Suppressor macrophage treated with lipopolysaccharide for 1 hour (primary cell): ENCODE results near the gene MACROD1.
A peak's percentile ranks its signal among the peaks of the same experiment; 100 is the strongest.

Source experiments
- DNase-seq, 3 donors: peaks; one replicate each; pipeline ENCODE4 v3.0.0-alpha.2; 2020 to 2022

MACROD1 gene

DNA sequence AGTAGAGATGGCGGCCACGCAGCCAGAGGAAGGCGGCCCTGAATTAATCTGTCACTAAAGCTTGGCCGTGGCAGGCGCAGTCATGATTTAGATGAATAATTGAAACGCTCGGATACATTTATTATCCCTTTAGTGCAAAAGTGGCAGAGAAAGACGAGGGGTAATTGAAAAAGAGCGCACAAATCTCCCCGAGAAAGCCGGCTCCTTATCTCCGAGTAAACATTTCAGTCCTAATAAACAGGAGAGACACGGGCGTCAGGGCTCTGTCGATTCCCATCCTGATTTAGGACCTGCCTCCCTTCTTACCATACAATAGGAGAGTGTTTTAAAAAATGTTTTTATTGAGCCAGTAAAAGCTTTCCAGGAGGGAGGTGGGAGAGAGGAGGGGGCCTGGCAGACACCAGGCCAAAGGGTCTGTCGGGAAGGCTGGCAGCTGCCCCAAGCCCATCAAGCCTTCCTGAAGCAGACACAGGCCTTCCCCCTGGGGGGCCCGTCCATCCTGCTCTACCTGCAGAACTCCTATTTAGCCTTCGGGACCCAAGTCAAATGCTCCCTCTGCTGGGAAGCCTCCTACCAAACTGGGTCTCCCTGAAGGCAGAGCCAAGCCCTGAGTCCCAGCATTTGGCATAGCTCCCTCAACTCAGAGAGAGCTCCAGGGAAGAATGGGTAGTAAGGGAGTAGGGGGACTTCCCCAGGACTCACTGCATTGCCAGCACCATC is 156.8 kb downstream of the MACROD1 start:
- DNase-seq = no peak

DNA sequence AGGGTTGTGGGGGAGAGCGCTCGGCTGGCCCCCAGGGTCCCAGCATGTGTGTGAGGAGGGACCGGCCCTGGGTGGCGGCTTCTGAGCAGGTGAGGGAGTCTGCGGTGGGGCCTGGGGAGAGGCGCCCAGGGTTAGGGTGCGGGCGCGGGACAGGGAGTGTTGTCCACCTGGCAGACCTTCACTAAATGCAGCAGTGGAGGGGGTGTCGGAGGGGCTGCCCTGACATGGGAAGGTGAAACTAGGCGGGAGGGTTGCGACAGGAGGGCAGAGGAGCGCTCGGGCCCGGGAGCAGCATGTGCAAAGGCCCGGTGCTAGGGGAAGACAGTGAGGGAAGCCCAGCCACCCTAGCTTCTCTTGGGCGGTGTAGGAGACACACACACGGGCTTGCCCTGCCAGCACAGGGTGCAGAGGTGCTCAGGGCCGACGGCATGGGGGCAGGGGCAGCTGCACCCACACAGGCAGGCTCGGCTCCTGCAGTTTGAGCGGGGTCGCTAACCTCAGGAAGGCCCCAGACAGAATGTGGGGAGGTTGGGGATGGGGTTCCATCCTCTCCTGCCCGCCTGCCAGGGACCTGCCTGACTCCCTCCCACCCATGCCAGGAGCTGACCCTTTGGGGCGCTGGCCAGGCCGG is 157.5 kb downstream of the MACROD1 start:
- no peak for DNase-seq

DNA sequence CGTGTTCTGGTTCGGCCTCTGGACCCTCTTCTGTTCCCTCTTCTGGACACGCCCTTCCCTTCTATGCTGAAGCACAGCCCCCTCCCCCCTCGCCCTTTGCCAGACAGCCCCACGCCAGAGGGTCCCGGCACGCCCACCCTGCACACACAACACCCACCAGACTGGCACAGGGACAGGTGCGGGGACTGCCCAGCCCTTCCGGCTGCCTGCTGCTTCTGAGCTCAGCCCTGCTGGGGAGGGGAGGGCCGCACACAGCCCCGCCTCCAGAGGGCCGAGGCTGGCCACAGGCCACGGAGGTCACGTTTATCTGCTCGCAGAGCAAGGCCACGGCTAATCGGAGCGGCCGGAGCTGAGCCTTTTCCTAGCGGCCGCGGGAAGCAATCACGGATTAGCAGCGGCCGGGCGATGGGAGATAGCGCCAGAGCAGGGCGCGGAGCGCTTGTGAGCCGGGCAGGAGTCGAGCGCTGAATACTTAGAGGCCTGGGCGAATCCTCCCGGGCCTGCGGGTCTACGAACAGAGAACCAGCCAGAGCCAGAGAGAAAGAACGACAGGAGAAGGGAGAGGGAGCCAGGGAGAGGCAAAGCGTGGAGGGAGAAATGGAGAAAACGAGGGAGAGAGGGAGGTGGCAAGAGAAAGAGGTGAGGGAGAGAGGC is 158.2 kb downstream of the MACROD1 start:
- DNase-seq = peak; percentile 69 to 85 (median 70)

DNA sequence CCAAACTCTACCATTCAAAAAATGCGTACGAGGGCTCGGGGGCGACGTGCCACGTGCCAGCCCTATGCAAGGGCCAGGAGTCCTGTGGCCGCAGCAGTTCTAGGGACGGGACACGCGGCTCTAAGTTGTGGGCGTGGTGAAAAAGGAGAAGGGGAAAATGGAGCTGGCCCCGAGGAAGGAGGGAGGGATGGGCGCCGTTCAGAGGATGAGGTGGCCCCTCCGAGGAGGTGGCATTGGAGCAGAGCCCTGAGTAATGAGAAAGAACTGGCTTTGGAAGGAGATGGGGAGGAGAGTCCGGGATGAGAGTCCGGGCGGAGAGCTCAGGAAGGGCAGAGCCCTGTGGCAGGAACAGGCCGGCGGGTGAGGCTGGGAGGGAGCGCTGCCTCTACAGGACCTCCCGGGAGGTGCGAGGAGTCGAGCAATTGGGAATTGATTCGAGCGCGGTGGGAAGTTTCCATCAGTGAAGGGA is 158.7 kb downstream of the MACROD1 start:
- peak; percentile 57 to 74 (median 65) for DNase-seq

DNA sequence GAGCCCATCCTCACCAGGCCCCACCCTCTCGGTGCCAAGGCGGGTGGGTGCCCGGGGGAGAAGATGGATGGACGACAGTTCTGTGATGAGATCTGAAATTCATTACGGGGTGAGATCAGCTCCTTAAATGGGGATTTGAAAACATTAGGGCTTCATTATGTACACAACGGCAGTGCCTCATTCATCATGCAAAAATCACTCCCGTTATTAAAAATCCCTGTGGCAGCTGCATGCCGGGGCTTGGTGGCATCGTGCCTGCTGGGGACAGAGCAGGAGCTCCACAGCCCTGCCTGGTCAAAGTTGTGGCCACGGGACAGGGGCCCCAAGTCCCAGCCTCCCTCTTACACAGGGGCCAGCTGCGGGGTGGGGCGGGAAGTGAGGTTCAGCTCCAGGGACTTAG is 159.5 kb downstream of the MACROD1 start:
- no peak for DNase-seq

DNA sequence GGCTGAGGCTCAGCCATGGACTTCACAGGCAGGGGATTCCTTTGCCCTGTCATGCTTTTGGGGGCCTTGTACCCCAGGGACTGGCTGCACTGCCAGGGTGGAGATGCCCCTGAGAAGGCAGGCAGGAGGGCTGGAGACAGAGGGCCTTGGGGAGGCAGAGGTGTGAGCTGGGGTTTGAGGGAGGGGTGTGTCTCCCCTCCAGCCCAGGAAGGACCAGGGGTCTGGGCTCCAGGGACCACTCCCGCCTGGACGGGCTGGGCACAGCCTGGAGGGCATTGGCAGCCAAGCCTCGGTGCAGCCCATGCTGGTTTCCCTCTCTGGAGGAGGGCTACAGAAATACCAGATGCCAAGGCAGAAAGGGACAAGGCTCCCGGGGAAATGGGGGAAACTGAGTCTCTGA is 160.2 kb downstream of the MACROD1 start:
- DNase-seq = no peak

DNA sequence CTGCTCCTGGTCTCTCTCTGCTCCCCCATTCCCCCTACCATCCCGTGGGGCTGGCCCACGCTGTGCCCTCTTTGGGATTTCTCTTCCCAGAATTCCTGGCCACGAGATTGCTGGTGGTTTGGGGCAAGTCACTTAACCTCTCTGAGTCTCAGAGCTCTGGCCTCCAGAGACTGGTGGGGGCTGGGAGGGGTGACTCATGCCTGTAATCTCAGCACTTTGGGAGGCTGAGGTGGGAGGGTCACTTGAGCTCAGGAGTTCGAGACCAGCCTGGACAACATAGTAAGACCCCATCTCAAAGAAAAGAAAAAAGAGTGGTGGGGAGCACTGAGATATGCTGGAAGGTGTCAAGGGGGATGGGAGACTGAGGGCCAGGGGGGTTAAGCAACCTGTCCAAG is 161.3 kb downstream of the MACROD1 start:
- DNase-seq = no peak

DNA sequence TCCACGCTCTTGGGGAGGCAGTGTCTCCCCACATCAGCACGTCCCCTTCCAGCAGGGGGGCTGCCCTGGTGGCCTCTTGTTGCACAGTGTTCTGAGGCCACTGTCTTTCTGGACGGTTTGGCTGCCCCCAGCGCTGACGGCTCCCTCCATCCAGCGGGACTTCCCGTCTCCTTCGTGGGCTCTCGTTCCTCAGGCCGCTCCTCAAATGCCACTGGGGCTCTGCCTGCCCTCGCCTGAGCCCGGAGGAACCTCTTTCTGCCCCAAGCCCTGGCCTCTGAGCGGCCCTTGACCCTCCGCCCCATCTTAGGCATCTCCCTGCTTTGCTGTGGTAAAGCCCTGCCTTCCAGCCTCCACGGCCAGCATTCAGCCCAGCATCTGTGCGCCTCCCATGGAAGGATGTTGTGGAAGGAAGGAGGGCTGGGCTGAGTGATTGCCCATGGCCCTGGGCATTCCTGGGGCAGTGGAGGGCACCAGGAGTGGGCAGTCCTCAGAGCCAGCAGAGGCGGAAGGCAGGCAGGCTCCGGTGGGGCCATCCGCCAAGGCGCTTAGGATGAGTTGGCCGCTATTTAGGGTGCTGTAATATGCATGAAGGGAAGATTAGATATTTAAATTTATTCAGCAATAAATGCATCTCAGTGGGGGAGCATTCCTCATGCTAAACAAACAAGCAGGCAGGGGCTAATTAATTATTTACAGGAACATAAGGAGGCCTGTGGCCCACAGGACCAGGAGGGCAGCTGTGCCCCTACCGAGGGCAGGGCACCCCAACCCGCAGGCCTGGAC is 161.9 kb downstream of the MACROD1 start:
- no peak for DNase-seq

DNA sequence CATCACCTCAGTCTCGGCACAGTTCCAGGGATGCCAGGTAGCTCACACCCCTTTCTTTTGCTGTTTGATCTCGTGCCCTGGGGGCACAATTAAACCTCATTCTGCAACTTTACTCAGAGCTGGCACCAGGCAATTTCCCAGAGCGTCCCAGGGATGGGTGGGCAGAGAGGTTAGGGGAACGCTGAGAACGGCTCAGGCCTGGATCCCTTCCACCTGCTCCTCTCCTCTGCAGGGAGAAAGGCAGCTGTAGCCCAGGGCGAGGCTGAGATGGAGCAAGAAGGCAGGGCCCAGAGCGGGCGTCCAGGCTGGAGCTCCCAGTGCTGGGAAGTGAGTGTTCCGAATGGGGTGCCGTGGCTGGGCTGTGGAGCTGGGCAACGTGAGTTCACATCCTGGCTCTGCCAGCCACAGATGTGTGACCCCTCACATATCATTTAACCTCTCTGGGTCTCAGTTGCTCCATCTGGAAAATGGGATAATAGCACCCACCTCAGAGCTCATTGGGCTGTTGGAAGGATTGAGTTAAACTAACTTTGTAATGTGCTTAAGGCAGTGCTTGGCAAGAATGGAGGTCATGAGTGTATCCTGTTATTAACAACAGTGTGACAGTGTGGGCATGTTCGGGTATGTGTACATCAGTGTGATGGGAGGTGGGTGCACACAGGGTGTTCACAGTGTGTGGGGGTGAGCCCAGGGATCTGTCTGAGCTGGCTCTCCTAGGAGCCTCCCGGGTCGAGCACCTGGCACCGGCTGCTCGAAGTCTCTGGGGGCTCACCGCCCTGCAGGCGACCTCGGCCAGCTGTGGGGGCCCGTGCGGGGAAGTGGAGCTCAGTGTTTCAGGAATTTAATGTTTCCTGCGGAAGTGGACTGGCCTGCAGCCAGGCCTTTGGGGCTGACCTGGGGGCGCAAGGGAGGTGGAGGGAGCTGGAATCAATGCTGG is 164.2 kb downstream of the MACROD1 start:
- DNase-seq = no peak

DNA sequence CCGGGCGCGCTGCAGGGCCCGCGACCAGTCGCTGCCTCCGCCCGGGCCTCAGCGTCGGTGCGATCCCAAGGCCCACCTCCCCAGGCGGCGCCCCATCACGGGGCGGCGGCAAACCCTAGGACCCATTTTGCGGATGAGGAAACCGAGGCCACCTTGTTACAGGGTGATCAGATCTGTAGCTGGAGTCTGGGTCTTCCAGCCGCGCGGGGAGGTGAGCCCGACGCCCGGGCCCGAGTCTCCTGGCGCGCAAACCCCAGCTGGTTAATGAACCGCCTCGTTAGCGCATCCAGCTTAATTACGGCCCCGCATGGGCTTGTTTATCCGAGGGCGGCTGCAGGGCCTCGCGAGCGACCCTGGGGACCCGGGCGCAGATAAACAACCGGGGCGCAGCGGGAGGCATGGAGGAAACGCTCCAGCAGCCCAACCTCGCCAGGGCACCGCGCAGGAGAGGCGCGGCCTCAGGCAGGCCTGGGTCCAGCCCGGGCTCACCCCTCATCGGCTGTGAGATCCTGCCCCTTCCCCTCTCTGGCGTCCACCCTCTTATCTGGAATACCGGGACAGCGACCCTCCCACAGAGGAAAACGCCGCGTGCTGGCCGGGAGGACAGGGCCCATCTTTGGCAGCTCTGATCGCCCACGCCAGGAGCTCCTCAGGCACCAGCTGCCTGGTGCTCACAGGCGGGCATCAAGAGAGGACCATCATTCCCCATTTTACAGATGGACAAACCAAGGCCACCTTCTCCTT is 165.0 kb downstream of the MACROD1 start:
- DNase-seq = no peak

DNA sequence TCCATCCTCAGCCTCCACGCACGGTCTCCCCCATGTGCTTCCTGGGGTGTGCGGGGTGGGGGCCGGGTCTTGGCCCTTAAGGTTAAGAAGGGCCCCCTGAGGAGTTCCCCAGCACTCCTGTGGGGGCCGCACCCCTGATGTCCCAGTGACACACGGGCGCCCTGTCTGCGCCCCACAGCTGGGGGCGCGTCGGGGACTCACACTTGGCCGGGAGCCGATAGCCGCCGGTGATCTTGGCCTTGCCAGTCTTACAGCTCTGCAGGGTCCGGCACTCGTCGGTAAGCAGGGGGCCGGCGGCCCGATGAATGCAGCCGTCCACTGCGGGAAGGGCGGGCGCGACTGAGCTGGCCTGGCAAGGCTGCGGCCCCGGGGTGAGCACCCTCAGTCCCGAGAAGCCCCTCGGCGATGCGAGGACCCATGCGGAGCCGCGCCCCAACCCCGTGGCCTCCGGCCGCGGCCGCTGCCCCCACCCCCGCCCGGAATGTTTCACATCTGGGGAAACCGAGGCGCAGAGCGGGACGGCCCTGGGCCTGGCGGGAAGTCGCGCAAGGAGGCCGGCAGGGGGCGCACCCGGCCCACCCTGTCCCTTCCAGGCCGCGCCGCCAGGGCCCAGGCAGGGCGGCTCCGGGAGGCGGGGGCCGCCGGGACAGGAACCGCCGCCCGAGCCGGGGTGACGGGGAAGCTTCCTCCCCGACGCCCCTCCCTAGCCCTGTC is 165.7 kb downstream of the MACROD1 start:
- peak; percentile 88 to 97 (median 94) for DNase-seq

DNA sequence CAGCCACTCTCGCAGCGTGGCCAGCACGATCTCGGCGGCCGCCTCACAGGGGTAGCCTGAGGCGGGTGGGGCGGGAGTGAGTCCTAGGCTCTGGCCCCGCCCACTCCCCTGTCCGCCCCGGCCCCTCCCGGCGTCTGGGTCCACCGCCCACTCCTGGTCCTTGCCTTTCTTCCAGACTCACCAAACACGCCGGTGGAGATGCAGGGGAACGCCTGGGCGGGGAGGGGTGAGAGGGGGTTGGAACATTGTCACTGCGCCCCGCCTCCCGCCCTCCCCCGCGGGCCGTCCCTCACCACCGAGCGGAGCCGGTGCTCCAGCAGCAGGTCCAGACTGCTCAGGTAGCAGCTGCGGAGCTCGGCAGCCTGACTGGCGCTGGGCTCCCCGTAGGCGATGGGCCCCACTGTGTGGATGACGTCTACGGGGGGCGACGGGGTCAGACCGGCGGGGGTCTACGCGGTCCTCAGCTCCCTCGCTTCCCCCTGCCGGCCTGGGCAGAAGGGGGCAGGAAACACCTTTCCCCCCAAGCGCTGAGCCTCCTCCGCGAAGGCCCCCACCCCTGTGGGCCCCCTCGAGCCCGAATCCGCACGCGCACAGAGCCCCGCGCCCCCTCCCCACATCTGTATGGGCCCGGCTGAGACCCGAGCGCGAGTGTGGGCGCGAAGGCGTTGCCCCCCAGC is 166.4 kb downstream of the MACROD1 start:
- peak; percentile 69 to 85 (median 79) for DNase-seq

DNA sequence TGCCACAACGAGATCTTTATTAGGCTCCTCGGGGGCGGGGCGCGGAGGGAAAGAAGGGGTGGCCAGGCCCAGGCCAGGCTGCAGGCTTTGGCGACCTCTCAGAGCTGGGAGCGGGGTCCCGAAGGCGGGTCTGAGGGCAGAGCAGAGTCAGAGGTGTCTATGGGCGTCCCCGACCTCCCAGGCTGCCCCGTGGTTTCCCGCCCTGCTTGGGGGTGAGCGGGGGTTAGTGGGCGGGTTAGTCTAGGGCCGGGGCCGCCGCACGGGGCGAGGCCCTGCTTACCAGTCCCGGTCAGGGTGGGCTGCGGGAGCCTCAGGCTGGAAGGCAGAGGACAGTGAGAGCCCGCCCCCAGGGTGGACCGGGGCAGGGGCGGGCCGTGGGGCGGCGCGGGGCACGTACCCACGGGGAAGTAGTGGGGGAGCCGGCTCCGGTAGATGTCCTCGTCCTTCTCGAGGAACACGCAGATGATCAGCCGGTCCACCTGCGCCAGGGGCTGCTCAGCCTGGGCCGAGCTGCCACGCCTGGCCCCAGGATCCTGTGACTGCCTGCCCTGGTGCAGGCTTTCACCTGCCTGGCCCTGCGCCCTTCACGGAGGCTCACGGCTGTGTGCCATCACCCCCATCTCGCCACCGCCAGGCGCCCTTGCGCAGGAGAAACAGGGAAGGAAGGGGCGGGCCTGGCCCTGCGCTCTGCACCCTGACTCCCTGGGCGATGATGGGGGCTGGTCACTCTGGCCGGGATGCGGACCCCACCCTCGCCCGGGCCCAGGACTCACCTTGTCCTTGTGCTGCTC is 167.2 kb downstream of the MACROD1 start:
- no peak for DNase-seq

DNA sequence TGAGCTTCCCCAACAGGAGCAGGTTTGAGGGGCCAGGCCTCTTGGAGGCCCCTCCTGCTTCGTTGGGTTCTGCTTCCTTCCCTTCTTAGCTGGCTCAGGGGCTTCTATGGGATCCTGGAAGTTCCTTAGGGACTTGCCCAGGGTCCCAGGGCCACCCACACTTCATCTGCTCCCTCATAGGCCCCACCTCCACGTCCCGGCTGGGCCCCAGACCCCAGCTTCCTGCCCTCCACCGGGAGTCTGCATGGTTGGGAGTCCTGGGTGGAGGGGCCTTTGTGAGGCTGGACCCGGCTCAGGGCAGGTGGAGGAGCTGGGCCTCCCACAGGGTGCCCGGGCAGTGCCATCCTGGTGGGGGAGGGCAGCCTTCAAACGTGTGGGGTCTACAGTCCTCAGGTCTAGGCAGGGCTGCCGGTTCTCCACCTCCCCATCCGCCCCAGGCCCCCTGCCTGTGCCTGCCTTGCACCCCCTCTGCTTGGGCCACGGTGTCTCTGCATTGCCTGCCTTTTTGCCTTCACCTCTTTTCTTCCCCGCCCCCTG is 168.0 kb downstream of the MACROD1 start:
- no peak for DNase-seq

DNA sequence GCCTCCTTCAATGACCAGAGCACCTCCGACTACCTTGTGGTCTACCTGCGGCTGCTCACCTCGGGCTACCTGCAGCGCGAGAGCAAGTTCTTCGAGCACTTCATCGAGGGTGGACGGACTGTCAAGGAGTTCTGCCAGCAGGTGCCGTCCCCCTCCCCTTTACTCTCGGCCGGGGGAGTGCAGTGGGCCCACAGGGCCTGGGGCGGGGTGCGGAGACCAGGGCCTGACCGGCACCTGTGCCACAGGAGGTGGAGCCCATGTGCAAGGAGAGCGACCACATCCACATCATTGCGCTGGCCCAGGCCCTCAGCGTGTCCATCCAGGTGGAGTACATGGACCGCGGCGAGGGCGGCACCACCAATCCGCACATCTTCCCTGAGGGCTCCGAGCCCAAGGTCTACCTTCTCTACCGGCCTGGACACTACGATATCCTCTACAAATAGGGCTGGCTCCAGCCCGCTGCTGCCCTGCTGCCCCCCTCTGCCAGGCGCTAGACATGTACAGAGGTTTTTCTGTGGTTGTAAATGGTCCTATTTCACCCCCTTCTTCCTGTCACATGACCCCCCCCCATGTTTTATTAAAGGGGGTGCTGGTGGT is 168.7 kb downstream of the MACROD1 start:
- no peak for DNase-seq

DNA sequence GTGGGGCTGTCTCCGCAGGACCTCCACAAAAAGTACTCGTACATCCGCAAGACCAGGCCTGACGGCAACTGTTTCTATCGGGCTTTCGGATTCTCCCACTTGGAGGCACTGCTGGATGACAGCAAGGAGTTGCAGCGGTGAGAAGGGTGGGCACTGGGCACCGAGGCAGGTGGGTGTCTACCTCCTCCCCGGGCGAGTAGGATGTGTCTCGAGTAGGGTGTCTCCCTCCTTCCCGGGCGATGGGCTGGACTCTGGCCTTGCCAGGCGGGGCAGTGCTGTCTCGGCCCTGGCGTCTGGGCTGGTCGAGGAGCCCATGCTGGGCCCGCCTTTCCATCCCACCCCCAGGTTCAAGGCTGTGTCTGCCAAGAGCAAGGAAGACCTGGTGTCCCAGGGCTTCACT is 169.4 kb downstream of the MACROD1 start:
- DNase-seq = no peak

DNA sequence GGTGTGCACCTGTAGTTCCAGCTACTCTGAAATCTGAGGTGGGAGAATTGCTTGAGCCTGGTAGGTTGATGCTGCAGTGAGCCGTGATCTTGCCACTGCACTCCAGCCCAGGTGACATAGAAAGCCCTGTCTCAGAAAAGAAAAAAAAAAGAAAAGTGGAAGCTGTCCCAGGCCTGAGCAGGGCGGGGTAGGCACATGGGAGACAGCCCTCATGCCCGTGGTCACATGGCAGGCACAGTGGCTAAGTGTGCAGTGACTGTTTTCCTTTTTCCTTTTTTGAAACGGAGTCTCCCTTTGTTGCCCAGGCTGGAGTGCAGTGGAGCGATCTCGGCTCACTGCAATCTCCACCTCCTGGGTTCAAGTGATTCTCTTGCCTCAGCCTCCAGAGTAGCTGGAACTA is 171.9 kb downstream of the MACROD1 start:
- peak; percentile 61 to 73 (median 69) for DNase-seq

DNA sequence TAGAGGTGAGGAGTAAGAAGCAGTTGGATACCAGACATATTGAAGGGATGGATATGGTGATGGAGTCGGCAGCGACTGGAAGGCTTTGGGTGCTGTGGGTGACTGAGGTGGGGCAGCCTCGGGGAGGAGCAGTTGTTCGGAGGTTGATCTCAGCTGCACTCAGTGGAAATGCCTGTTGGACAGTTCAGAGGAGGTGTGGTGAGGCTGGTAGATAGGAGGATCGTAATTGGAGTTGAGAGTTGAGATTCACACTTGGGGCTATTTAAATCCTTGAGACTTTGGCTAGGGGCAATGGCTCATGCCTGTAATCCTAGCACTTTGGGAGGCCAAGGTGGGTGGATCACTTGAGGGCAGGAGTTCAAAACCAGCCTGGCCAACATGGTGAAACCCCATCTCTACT is 172.8 kb downstream of the MACROD1 start:
- no peak for DNase-seq

DNA sequence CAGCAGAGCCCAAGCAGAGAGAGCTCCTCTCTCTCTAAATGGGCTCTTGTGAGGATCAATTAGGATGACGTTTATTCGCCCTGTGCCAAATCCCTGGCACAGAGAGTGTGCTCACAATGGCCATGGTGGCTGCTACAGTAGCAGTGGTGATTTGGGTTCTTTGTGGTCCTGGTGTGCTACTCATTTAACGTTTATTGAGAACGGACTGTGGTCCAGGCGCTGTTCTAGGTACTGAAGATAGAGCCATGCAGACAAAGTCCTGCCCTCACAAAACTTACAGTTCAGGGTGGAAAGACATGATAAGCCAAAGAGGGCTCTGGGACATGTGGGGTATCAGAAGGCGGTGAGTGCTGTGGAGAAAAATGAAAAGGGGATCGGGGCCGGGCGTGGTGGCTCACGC is 174.4 kb downstream of the MACROD1 start:
- no peak for DNase-seq
